ENCODE data around the gene ZC3H10.

GRCh38 chr12:56087220-56087619 is 30.8 kb upstream of the ZC3H10 start:
- TF ChIP-seq, protein P1, sequence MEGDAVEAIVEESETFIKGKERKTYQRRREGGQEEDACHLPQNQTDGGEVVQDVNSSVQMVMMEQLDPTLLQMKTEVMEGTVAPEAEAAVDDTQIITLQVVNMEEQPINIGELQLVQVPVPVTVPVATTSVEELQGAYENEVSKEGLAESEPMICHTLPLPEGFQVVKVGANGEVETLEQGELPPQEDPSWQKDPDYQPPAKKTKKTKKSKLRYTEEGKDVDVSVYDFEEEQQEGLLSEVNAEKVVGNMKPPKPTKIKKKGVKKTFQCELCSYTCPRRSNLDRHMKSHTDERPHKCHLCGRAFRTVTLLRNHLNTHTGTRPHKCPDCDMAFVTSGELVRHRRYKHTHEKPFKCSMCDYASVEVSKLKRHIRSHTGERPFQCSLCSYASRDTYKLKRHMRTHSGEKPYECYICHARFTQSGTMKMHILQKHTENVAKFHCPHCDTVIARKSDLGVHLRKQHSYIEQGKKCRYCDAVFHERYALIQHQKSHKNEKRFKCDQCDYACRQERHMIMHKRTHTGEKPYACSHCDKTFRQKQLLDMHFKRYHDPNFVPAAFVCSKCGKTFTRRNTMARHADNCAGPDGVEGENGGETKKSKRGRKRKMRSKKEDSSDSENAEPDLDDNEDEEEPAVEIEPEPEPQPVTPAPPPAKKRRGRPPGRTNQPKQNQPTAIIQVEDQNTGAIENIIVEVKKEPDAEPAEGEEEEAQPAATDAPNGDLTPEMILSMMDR (conservative IDR thresholded peaks at IDR 0.05; ENCODE audit: low read depth in 2 of 2), result no peak
- TF ChIP-seq POLR2AphosphoS5 (IDR thresholded peaks at IDR 0.05; ENCODE audit: low read depth), result no peak
- TF ChIP-seq EZH2phosphoT487 (IDR thresholded peaks at IDR 0.05; ENCODE audit: unreplicated experiment), result no peak
- no peak for TF ChIP-seq EZH2 (IDR thresholded peaks at IDR 0.05; ENCODE audit: low read depth, unreplicated experiment)
- no peak for TF ChIP-seq ETS1 (IDR thresholded peaks at IDR 0.05)
